Stimulated activated CD4-positive, alpha-beta T cell treated with anti-CD3 and anti-CD28 coated beads, Interleukin-12 subunit alpha, Interleukin-12 subunit beta, amount 100 ng/mL, for 4 hours (primary cell): ENCODE results near the gene SLC10A7.

Experiments used
- DNase-seq: peaks from one replicate; pipeline ENCODE4 v3.0.0-alpha.2; 2020

Gene SLC10A7

GRCh38 chr4:146246381-146246780, 275.4 kb downstream of the SLC10A7 start:
- no peak for DNase-seq

- DNase-seq = no peak
Observed at GRCh38 chr4:146245850-146246249, 275.9 kb downstream of the SLC10A7 start.

- no peak for DNase-seq
Observed at GRCh38 chr4:146245246-146245645, 276.5 kb downstream of the SLC10A7 start.

- DNase-seq = no peak
Observed at GRCh38 chr4:146244496-146244895, 277.2 kb downstream of the SLC10A7 start.

GRCh38 chr4:146243883-146244277, 277.9 kb downstream of the SLC10A7 start:
- DNase-seq = no peak

- DNase-seq = peak; percentile 55
Observed at GRCh38 chr4:146243141-146243882, 278.4 kb downstream of the SLC10A7 start.

- no peak for DNase-seq
Observed at GRCh38 chr4:146238107-146238506, 283.6 kb downstream of the SLC10A7 start.

GRCh38 chr4:146237092-146237491, 284.6 kb downstream of the SLC10A7 start:
- DNase-seq = no peak

- DNase-seq = no peak
Observed at GRCh38 chr4:146236216-146236615, 285.5 kb downstream of the SLC10A7 start.

- no peak for DNase-seq
Observed at GRCh38 chr4:146235654-146236177, 286.0 kb downstream of the SLC10A7 start.

GRCh38 chr4:146232131-146232722, 289.5 kb downstream of the SLC10A7 start:
- DNase-seq = no peak

- DNase-seq = no peak
Observed at GRCh38 chr4:146229406-146229805, 292.3 kb downstream of the SLC10A7 start.

GRCh38 chr4:146224326-146224966, 297.3 kb downstream of the SLC10A7 start:
- DNase-seq = no peak

GRCh38 chr4:146222313-146222712, 299.4 kb downstream of the SLC10A7 start:
- no peak for DNase-seq

GRCh38 chr4:146214238-146214637, 307.5 kb downstream of the SLC10A7 start, which contains the start of gene REELD1:
REELD1 (plus strand) TSS chr4:146214538; CDS start chr4:146216953, 2,415 bp downstream.
- no peak for DNase-seq

- no peak for DNase-seq
Observed at GRCh38 chr4:146212781-146213180, 309.0 kb downstream of the SLC10A7 start.

- DNase-seq = no peak
Observed at GRCh38 chr4:146211440-146211839, 310.3 kb downstream of the SLC10A7 start.

GRCh38 chr4:146210890-146211289, 310.9 kb downstream of the SLC10A7 start:
- no peak for DNase-seq

GRCh38 chr4:146207410-146207809, 314.3 kb downstream of the SLC10A7 start:
- no peak for DNase-seq
